Motor neuron (in vitro differentiated cells): Measurements from ENCODE around the gene PNPLA2. TPM values are rescaled to one million over a fixed set of nuclear protein-coding genes. Genes with fewer than 3 reads are reported as not detected.
A peak's percentile ranks its signal among the peaks of the same experiment; 100 is the strongest.

Experiments
- ATAC-seq, 8 experiments: fragments of 200-7000 bp; cut with Tn5 transposase; replicated peaks in 6 of 8; 2 replicates each; pipeline ENCODE4 v1.8.0; 2021; ENCODE audit warnings: mild to moderate bottlenecking in 8 of 8, moderate library complexity in 8 of 8
- H3K27ac ChIP-seq, 2 donors: fragments of 250-450 bp; sonication (Bioruptor Pico); 2 replicates each; pipeline ENCODE4 v1.9.0; 2021; ENCODE audit warnings: antibody characterized with exemption in 2 of 2, mild to moderate bottlenecking in 2 of 2, moderate library complexity in 1 of 2
- H3K4me1 ChIP-seq, 2 donors: fragments of 250-450 bp; sonication (Bioruptor Pico); replicated peaks in 1 of 2; 2 replicates each; pipeline ENCODE4 v1.6.1; 2021; ENCODE audit warnings: antibody characterized with exemption in 2 of 2, mild to moderate bottlenecking in 2 of 2, moderate library complexity in 1 of 2
- H3K4me3 ChIP-seq, 5 donors: fragments of 250-450 bp; sonication (Bioruptor Pico); 2 replicates each; pipeline ENCODE4 v1.9.0; 2021; ENCODE audit warnings: antibody characterized with exemption in 5 of 5, mild to moderate bottlenecking in 5 of 5, moderate library complexity in 4 of 5
- WGBS, 10 experiments: fragments of 450-650 bp; shearing (Covaris generic); methylation state at CpG; one replicate each; pipeline ENCODE4 v1.0.0; 2022; 5-methylcytosine and 5-hydroxymethylcytosine counted together
- in situ Hi-C, 9 experiments: fragments of 400-800 bp; cut with MboI; loops; one replicate each; pipeline ENCODE4 v1.15.0; 2021; ENCODE audit warnings: low sequenced_read_pairs in 9 of 9, low pct_unique_long_range_greater_than_20kb in 2 of 9; ENCODE audit not compliant: unreplicated experiment in 9 of 9
- total RNA-seq, 8 experiments: library from RNA; unstranded; fragments of 300-600 nt; gene quantifications; 2 replicates each; pipeline versions ENCODE4 v1.2.3 to v1.2.4, GENCODE V29; 2022

Gene PNPLA2
- total RNA-seq, 8 experiments from 2014 or later, result 5.2 to 58.7 (median 13.1) TPM

DNA sequence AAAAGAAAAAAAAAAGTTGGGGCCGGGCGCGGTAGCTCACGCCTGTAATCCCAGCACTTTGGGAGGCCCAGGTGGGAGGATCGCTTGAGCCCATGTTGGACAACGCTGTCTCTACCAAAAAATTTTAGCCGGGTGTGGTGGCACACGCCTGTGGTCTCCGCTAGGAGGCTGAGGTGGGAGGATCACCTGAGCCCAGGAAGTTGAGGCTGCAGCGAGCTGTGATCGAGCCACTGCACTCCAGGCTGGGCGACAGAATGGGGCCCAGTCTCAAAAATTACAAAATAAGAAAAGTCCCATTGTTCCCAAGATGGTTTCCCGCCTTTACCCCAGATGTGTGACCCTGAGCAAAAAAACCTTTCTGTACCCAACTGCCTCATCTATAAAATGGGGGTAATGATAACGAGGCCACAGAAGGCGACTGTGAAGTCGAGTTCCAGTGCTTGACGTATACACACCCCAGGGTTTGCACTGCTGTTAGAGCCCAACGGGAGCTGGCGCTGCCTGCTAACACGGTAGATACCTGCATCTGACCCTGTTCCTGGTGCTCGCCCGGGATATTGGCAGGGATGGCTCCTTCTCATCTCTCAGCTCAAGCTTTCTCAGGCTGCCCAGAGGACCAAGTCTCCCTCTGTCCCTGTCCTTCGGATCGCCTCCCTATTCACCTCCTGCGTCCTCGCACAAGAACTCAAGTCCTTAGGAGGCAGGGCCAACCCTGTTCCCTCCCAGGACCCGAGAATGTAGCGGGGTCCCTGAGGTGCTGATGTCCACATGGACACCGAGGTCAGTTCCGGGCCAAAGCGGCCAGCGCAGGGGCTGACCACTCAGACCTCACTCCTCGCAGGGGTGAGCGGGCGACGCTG is 10.1 kb upstream of the PNPLA2 start:
- in situ Hi-C loops, result no loop called here
- 0 to 100% (median 69%) methylated on average over 1 to 6 of the region's 36 CpGs; no CpG with 5 or more reads in 1 of the 10 experiments for WGBS, 10 experiments

GRCh38 chr11:809287-810039 is 9.3 kb upstream of the PNPLA2 start, which contains the start of gene RPLP2:
Gene RPLP2 (plus strand): TSS chr11:809967. CDS start chr11:810235, 268 bp downstream.
- in situ Hi-C loops, result no loop called here
- 0% methylated on average over 2 to 8 of the region's 81 CpGs; no CpG with 5 or more reads in 7 of the 10 experiments for WGBS, 10 experiments
- Histone ChIP-seq H3K4me3 (peak within 1 kb of the TSS; percentile 61 to 90 (median 79)), H3K27ac (peak within 1 kb of the TSS; percentile 100), H3K4me1 (peaks cover 19 to 22% of the 10 kb centered on the region in 2 donors)
- peak; percentile 73 to 88 (median 85) for ATAC-seq

More for the DNA sequence above, 10.1 kb upstream of the PNPLA2 start:
- peak in 7 of 8 experiments; percentile 53 to 72 (median 64) for ATAC-seq
- peak overlapping the region; percentile 61 to 90 (median 79) for H3K4me3 ChIP-seq
- peaks cover 27 to 29% of the 10 kb centered on the region in 2 donors for H3K4me1 ChIP-seq
- peak overlapping the region; percentile 100 for H3K27ac ChIP-seq

GRCh38 chr11:810040-810567 is 8.6 kb upstream of the PNPLA2 start:
- Histone ChIP-seq H3K27ac (peak overlapping the region; percentile 100), H3K4me1 (peaks cover 16 to 18% of the 10 kb centered on the region in 2 donors), H3K4me3 (peak overlapping the region; percentile 61 to 90 (median 79))
- 0% methylated on average over 1 to 7 of the region's 55 CpGs; no CpG with 5 or more reads in 6 of the 10 experiments for WGBS, 10 experiments
- in situ Hi-C loops, result no loop called here
- peak in 3 of 8 experiments; percentile 0 for ATAC-seq

- in situ Hi-C loops, result no loop called here
- Histone ChIP-seq H3K4me1 (peaks cover 15 to 16% of the 10 kb centered on the region in 2 donors), H3K27ac (no peak overlapping the region), H3K4me3 (peak overlapping the region in 1 of 5 donors; percentile 85)
- WGBS, 10 experiments, result 47 to 100% (median 73%) methylated on average over 2 to 12 of the region's 14 CpGs; no CpG with 5 or more reads in 3 of the 10 experiments
- ATAC-seq, result peak in 1 of 8 experiments; percentile 1
Observed at GRCh38 chr11:811446-812245, 7.1 kb upstream of the PNPLA2 start.

- no peak for ATAC-seq
- Histone ChIP-seq H3K27ac (no peak overlapping the region), H3K4me3 (no peak overlapping the region), H3K4me1 (peaks cover 15 to 16% of the 10 kb centered on the region in 2 donors)
- in situ Hi-C loops, result no loop called here
- 100% methylated on average over 1 of the region's 3 CpGs; no CpG with 5 or more reads in 7 of the 10 experiments for WGBS, 10 experiments
Observed at GRCh38 chr11:812390-812789, 6.3 kb upstream of the PNPLA2 start.

DNA sequence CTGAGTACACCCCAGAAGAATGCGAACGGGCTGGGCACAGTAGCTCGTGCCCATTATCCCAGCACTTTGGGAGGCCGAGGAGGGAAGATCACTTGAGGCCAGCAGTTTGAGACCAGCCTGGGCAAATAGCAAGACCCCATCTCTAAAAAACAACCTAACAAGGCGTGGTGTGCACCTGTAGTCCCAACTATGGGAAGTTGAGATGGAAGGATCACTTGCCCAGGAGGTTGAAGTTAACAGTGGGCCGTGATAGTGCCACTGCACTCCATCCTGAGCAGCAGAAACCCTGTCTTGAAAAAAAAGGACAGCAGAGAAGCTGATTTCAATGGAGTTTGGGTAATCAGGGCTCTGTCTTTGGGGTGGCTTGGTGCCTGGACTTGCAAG is 5.7 kb upstream of the PNPLA2 start:
- peaks cover 13 to 16% of the 10 kb centered on the region in 2 donors for H3K4me1 ChIP-seq
- 79 to 100% (median 93%) methylated on average over 1 to 4 of the region's 6 CpGs; no CpG with 5 or more reads in 4 of the 10 experiments for WGBS, 10 experiments
- ATAC-seq, result no peak
- in situ Hi-C loops, result no loop called here
- H3K4me3 ChIP-seq, result no peak overlapping the region
- H3K27ac ChIP-seq, result no peak overlapping the region

DNA sequence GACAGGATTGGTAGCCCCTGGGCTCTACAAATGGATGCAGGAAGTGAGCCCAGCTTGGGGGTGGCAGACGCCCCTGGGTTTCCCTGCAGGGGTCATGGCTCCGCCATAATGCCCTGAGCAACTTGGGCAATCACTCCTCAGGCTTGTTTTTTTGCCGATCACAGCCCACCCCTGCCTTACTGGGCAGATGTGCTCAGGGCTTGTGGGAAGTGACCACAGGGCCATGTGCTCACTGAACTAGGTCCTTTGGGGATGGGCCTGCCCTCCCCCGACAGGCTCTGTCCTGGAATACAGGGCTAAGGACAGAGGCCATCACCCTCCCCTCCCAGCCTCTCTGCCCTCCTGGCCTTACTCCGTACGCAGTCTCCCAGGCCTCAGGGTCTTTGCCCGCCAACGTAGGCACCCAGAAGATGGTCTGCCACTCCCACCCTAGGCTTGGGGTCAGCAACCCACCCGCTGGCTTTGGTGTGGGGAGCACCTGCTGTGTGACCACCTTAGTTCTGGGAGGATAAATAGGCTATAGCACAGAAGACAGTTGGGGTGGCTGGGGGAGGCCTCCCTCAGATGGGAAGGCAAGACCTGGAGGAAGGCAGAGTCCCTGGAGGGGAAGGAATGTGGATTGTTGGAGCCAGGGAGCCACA is 5.1 kb upstream of the PNPLA2 start:
- no peak for ATAC-seq

DNA sequence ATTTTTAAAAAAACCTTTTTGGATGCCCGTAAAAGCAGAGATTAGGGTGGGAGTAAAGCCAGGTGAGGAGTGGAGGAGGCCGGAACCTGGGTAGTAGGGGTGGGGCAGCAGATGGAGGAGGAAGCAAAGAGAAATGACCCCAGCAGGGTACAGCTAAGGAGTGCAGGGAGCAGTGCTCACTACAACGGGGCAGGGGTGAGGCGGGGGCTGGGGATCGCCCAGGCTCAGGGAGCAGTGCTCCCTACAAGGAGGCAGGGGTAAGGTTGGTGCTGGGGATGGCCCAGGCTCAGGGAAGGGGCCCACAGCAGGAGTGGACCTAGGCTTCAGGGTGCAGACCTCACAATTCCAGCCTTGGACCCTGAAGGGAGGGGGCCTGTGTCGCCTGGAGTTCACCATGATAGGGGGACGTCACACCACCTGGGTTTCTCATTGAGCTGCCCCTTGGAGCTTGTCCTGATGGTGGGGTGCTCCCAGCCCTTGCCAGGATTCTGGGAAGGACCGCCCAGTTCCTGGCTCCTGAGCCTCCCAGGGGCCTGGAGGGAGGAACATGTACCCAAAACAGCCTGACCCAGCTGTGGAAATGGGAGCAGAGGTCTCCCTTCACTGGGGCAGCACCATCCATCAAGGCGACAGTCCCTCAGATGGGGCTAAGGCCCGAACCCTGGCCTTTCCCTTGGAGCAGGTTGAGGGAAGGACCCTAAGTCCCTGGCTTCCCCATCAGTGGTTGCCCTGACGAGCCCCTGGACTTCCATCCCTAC is 2.9 kb upstream of the PNPLA2 start:
- Histone ChIP-seq H3K4me1 (peaks cover 18 to 20% of the 10 kb centered on the region in 2 donors), H3K4me3 (no peak overlapping the region), H3K27ac (no peak overlapping the region)
- WGBS, 10 experiments, result 60 to 100% (median 89%) methylated on average over 1 to 3 of the region's 11 CpGs; no CpG with 5 or more reads in 5 of the 10 experiments
- in situ Hi-C loops, result no loop called here
- ATAC-seq, result no peak

More for the DNA sequence above, 5.1 kb upstream of the PNPLA2 start:
- no peak overlapping the region for H3K4me3 ChIP-seq
- H3K27ac ChIP-seq, result no peak overlapping the region
- in situ Hi-C loops, result no loop called here
- peaks cover 10 to 12% of the 10 kb centered on the region in 2 donors for H3K4me1 ChIP-seq
- 50 to 80% (median 60%) methylated on average over 1 to 5 of the region's 9 CpGs; no CpG with 5 or more reads in 6 of the 10 experiments for WGBS, 10 experiments

DNA sequence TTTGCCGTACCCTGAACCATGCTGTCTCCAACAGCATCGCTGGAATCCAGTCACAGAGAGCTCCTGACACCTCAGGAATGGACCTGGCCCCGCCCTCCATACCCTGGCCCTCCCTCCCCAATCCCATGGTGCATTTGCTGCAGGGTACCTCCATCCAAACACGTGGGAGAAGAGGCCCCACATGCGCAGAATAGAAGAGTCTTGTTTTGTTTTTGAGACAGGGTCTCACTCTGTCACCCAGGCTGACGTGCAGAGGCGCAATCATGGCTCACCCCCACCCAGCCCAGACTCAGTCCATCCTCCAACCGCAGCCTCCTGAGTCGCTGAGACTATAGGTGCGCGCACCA is 2.3 kb upstream of the PNPLA2 start:
- in situ Hi-C loops, result no loop called here
- ATAC-seq, result no peak

GRCh38 chr11:819129-819931 is 616 bp downstream of the PNPLA2 start:
- peaks cover 17 to 18% of the 10 kb centered on the region in 2 donors for H3K4me1 ChIP-seq
- 0% methylated on average over 7 of the region's 96 CpGs; no CpG with 5 or more reads in 9 of the 10 experiments for WGBS, 10 experiments
- ATAC-seq, result peak; percentile 64 to 81 (median 74)
- H3K4me3 ChIP-seq, result peak overlapping the region; percentile 48 to 91 (median 88)
- in situ Hi-C loops, result no loop called here
- peak overlapping the region; percentile 76 to 82 for H3K27ac ChIP-seq

More for the DNA sequence above, 2.3 kb upstream of the PNPLA2 start:
- peaks cover 17 to 18% of the 10 kb centered on the region in 2 donors for H3K4me1 ChIP-seq
- 60 to 100% (median 92%) methylated on average over 1 to 6 of the region's 11 CpGs; no CpG with 5 or more reads in 3 of the 10 experiments for WGBS, 10 experiments
- no peak overlapping the region for H3K4me3 ChIP-seq
- no peak overlapping the region for H3K27ac ChIP-seq
